SU-DHL-6 (cell line): ENCODE data around the gene BCO1.

Source experiments
- CTCF ChIP-seq: fragments of 200-600 bp; sonication (generic); IDR thresholded peaks from one replicate; pipeline ENCODE4 v1.5.1; 2017; ENCODE audit warnings: antibody characterized with exemption, mild to moderate bottlenecking, low read length, moderate library complexity; ENCODE audit not compliant: insufficient read depth, poor library complexity, severe bottlenecking
- EZH2phosphoT487 ChIP-seq: fragments of 200-600 bp; sonication (generic), shearing (Covaris generic); conservative IDR thresholded peaks from 2 replicates; pipeline ENCODE4 v1.6.1; 2018; ENCODE audit warnings: mild to moderate bottlenecking, antibody characterized with exemption, low read length, moderate library complexity, mixed read lengths

- TF ChIP-seq CTCF = no peak
- TF ChIP-seq EZH2phosphoT487 = no peak
Measured at GRCh38 chr16:81231014-81231413, 7.5 kb upstream of the BCO1 start.
